Prostate gland (tissue), 2 donors: ENCODE data around the gene SBK2. TPM values are rescaled to one million over a fixed set of nuclear protein-coding genes. Genes with fewer than 3 reads are reported as not detected.

Source experiments
- DNase-seq: peaks from one replicate; pipeline ENCODE4 v3.0.0-alpha.2; 2019; ENCODE audit warnings: low spot score
- H3K27ac ChIP-seq, 2 donors: fragments of 200-600 bp; sonication (generic); 2 replicates each; pipeline ENCODE4 v1.5.1; 2017 to 2019
- H3K27me3 ChIP-seq: fragments of 200-600 bp; sonication (generic); replicated peaks from 2 replicates; pipeline ENCODE4 v1.5.1; 2019; ENCODE audit not compliant: insufficient read depth
- H3K36me3 ChIP-seq, 2 donors: fragments of 200-600 bp; sonication (generic); 1 replicate in 1 of 2; 2 replicates in 1 of 2; pipeline versions ENCODE4 v1.5.1 to v1.8.1; 2017 to 2019
- H3K4me1 ChIP-seq: fragments of 200-600 bp; sonication (generic); replicated peaks from 2 replicates; pipeline ENCODE4 v1.5.1; 2019
- H3K4me3 ChIP-seq, 2 donors: fragments of 200-600 bp; sonication (generic); 2 replicates each; pipeline ENCODE4 v1.5.1; 2017 to 2019
- H3K9me3 ChIP-seq: fragments of 200-600 bp; sonication (generic); 2 replicates; pipeline ENCODE4 v1.5.1; 2017
- CTCF ChIP-seq, 4 experiments: fragments of 200-600 bp in 2 of 4; fragments of 450-650 bp in 2 of 4; sonication (generic) in 2 of 4; IDR thresholded peaks; 1 replicate in 3 of 4; 2 replicates in 1 of 4; pipeline ENCODE4 v1.5.1; 2016 to 2019; ENCODE audit warnings: antibody characterized with exemption in 4 of 4, mild to moderate bottlenecking in 2 of 4, moderate library complexity in 2 of 4
- POLR2A ChIP-seq: fragments of 450-650 bp; IDR thresholded peaks from one replicate; pipeline ENCODE4 v1.6.1; 2016; ENCODE audit warnings: antibody characterized with exemption, mild to moderate bottlenecking
- POLR2AphosphoS5 ChIP-seq: sonication (generic); formaldehyde crosslinking; IDR thresholded peaks from one replicate; pipeline ENCODE4 v1.6.1; 2017; ENCODE audit warnings: antibody characterized with exemption
- WGBS: methylation state at CpG from one replicate; pipeline ENCODE4 v1.1.5; 2018; 5-methylcytosine and 5-hydroxymethylcytosine counted together
- intact Hi-C: fragments of 100-400 bp; cut with DNase I; formaldehyde crosslinking; loops from one replicate; pipeline ENCODE4 v1.14.2; 2022
- total RNA-seq, 2 donors: library from RNA; depleted of rRNA; stranded (reverse); fragments of >200 nt; gene quantifications; one replicate each; pipeline ENCODE4 v1.1.0, GENCODE V29; 2016

SBK2 gene
- total RNA-seq, 2 donors from 2014 or later = not detected

DNA sequence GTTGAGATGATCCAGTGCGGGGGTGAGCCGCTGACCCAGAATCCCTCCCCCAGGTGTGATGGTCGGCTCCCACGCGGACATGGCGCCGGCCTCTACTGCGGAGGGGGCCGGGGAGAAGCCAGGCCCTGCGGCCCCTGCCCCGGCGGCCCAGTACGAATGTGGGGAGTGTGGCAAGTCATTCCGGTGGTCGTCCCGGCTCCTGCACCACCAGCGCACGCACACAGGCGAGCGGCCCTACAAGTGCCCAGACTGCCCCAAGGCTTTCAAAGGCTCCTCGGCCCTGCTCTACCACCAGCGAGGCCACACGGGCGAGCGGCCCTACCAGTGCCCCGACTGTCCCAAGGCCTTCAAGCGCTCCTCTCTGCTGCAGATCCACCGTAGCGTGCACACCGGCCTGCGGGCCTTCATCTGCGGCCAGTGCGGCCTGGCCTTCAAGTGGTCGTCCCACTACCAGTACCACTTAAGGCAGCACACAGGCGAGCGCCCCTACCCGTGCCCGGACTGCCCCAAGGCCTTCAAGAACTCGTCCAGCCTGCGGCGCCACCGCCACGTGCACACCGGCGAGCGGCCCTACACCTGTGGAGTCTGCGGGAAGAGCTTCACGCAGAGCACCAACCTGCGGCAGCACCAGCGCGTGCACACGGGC, 55.7 kb downstream of the SBK2 start:
- Histone ChIP-seq H3K4me1 (peaks cover 4% of the 10 kb centered on the region), H3K4me3 (no peak overlapping the region), H3K27ac (no peak overlapping the region), H3K9me3 (no peaks in the 10 kb centered on the region), H3K36me3 (peaks cover 0 to 5% of the 10 kb centered on the region in 2 donors), H3K27me3 (no peaks in the 10 kb centered on the region)
- intact Hi-C loops = no loop called here
- 92% methylated on average over 40 of the region's 52 CpGs for WGBS
- DNase-seq = no peak
- TF ChIP-seq POLR2A = no peak
- no peak for TF ChIP-seq POLR2AphosphoS5
- no peak for TF ChIP-seq CTCF (IDR thresholded peaks at IDR 0.05)

DNA sequence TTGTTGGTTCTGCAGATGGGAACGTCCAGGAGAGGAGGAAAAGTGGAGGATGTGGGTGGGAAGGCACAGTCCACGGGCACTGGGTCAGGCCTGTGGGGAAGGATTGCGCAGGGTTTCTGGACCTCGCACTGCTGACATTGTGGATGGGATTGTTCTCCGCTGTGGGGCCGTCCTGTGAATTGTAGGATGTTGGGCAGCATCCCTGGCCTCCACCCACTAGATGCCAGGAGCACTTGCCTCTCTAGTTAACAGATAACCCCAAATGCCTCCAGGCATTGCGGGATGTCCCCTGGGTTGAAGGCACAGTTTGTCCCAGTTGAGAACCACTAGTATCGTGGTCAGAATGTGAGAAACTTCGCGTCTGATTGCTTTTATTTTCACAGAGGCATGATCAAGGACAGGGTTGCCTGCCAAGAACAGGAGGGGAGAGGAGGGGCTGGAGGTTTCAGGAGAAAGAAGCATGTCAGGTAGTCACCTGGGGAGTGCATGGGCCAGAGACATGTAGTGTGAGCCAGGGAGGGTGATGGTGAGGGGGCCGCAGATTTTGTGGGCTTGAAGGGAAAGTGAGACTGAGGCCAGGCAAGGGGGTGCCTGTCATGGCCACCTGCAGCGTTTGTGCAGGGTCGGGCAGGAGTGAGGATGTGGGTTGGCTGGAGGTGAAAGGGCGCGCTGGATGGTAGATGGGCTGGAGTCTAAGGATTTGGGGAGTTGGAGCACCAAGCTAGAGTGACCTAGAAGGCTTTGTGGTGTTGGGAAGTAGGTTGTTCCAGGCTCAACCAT, 57.3 kb downstream of the SBK2 start:
- H3K4me1 ChIP-seq = peaks cover 4% of the 10 kb centered on the region
- no peaks in the 10 kb centered on the region for H3K27me3 ChIP-seq
- no peak overlapping the region for H3K4me3 ChIP-seq
- no peaks in the 10 kb centered on the region for H3K9me3 ChIP-seq
- intact Hi-C loops = no loop called here
- no peak overlapping the region for H3K27ac ChIP-seq
- DNase-seq = no peak
- H3K36me3 ChIP-seq = peaks cover 0 to 5% of the 10 kb centered on the region in 2 donors
- WGBS = 68% methylated on average over 15 of the region's 15 CpGs
- no peak for TF ChIP-seq POLR2AphosphoS5
- TF ChIP-seq CTCF (IDR thresholded peaks at IDR 0.05) = no peak
- TF ChIP-seq POLR2A = no peak

- Histone ChIP-seq H3K4me1 (no peaks in the 10 kb centered on the region), H3K4me3 (no peak overlapping the region), H3K36me3 (peaks cover 0 to 5% of the 10 kb centered on the region in 2 donors), H3K27ac (no peak overlapping the region), H3K9me3 (no peaks in the 10 kb centered on the region), H3K27me3 (no peaks in the 10 kb centered on the region)
- WGBS = 88% methylated on average over 17 of the region's 17 CpGs
- intact Hi-C loops = no loop called here
- DNase-seq = no peak
- TF ChIP-seq CTCF (IDR thresholded peaks at IDR 0.05) (no peak), POLR2A (no peak), POLR2AphosphoS5 (no peak)
Measured at GRCh38 chr19:55479045-55479444, 57.9 kb downstream of the SBK2 start.

Other genes with a start within 250 kb of the SBK2 start
- gene TMEM150B, start 211.8 kb downstream of the SBK2 start, total RNA-seq = not detected
- gene KMT5C, start 197.3 kb downstream of the SBK2 start, total RNA-seq = 10 to 100 TPM; 17.8 to 32.3 TPM
- gene COX6B2, start 182.4 kb downstream of the SBK2 start, total RNA-seq = 10 to 100 TPM in 1 of 2 donors, not detected in 1; 10.2 TPM
- gene GARIN5B, start 173.9 kb downstream of the SBK2 start, total RNA-seq = 1 to 10 TPM in 1 of 2 donors, not detected in 1; 1.5 TPM
- gene IL11, start 166.7 kb downstream of the SBK2 start, total RNA-seq = 1 to 10 TPM in 1 of 2 donors, not detected in 1; 2.0 TPM
- gene TMEM190, start 160.3 kb downstream of the SBK2 start, total RNA-seq = not detected
- 100 to 1,000 TPM in 1 of 2 donors, 10 to 100 TPM in 1; 19.6 to 116 TPM for gene TMEM238, start 152.8 kb downstream of the SBK2 start, total RNA-seq
- 100 to 1,000 TPM; 439 to 554 TPM for gene RPL28, start 151.2 kb downstream of the SBK2 start, total RNA-seq
- gene UBE2S, start 129.3 kb downstream of the SBK2 start, total RNA-seq = 10 to 100 TPM; 10.3 to 49.9 TPM
- not detected for gene SHISA7, start 93.8 kb downstream of the SBK2 start, total RNA-seq
- gene ISOC2, start 75.5 kb downstream of the SBK2 start, total RNA-seq = 100 to 1,000 TPM in 1 of 2 donors, 10 to 100 TPM in 1; 85.1 to 117 TPM
- not detected for gene C19orf85, start 72.4 kb downstream of the SBK2 start, total RNA-seq
- gene ZNF628, start 60.5 kb downstream of the SBK2 start, total RNA-seq = 10 to 100 TPM; 10.9 to 66.4 TPM
- gene NAT14, start 51.9 kb downstream of the SBK2 start, total RNA-seq = 10 to 100 TPM; 10.8 to 19.8 TPM
- 1 to 10 TPM; 5.6 to 8.6 TPM for gene SSC5D, start 48.7 kb downstream of the SBK2 start, total RNA-seq
- under 1 TPM; 0.23 to 0.74 TPM for gene SBK3, start 8.4 kb upstream of the SBK2 start, total RNA-seq
- 10 to 100 TPM in 1 of 2 donors, 1 to 10 TPM in 1; 8.7 to 10.8 TPM for gene ZNF579, start 43.7 kb upstream of the SBK2 start, total RNA-seq
- 10 to 100 TPM; 14.8 to 16.4 TPM for gene FIZ1, start 62.4 kb upstream of the SBK2 start, total RNA-seq
- 10 to 100 TPM; 30.2 to 54.8 TPM for gene ZNF524, start 63.2 kb upstream of the SBK2 start, total RNA-seq
- 10 to 100 TPM; 18.4 to 21.0 TPM for gene ZNF865, start 68.5 kb upstream of the SBK2 start, total RNA-seq
- 10 to 100 TPM in 1 of 2 donors, 1 to 10 TPM in 1; 8.9 to 17.2 TPM for gene ZNF784, start 87.4 kb upstream of the SBK2 start, total RNA-seq
- gene ZNF580, start 103.9 kb upstream of the SBK2 start, total RNA-seq = 10 to 100 TPM; 49.7 to 70.5 TPM
- 10 to 100 TPM; 19.7 to 20.6 TPM for gene ZNF581, start 106.5 kb upstream of the SBK2 start, total RNA-seq
- gene CCDC106, start 111.1 kb upstream of the SBK2 start, total RNA-seq = 10 to 100 TPM; 17.7 to 70.2 TPM
- gene U2AF2, start 117.9 kb upstream of the SBK2 start, total RNA-seq = 100 to 1,000 TPM in 1 of 2 donors, 10 to 100 TPM in 1; 99.2 to 224 TPM
- 100 to 1,000 TPM; 160 to 345 TPM for gene EPN1, start 138.1 kb upstream of the SBK2 start, total RNA-seq
- gene NLRP9, start 201.3 kb upstream of the SBK2 start, total RNA-seq = 1 to 10 TPM in 1 of 2 donors, not detected in 1; 4.0 TPM
- gene RFPL4A, start 222.0 kb upstream of the SBK2 start, total RNA-seq = under 1 TPM in 1 of 2 donors, not detected in 1; 0.80 TPM
- gene RFPL4AL1, start 232.0 kb upstream of the SBK2 start, total RNA-seq = not detected